ENCODE measurements around the gene OTULIN.

Gene OTULIN

DNA sequence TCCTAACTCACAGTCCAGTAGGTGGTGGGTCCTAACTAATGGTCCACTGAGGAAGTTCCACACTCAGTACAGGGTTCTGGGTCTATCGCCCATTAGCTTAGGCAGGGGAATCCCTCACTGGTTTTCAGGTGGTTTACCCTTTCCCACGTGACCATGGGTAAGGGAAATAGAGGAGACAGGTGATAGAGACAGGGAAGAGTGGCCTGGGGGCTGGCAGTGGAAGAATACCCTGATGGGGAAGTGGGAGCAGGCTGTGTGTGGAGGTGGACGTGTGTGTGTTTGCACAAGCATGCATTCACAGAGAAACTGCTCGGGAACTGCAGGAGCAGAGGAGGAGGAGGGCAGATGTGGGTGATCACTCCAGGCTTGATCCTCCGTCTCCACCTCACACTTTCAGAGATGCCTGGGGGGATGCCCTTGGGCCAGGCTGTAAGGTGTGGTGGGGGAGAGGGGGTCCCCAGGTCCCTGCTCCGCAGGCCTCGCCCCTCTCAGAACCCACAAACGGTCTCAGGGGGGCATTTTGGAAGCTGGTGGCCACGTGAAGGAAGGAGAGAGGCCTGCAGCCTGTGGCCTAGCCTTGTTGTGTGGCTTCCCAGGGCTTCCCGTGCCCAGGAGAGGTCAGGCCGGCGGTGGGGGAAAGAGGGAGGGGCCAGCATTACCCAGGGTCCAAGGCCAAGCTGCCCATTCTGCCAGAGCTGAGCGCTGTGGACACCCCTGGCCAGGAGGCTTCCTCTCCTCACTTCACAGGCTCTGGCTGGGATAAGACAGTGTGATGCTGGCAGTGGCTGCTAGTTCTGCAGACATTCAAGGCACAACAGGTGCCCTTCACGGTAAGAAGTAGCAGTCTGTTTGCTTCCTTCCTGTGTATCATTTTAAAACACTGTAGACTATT, 80.0 kb downstream of the OTULIN start:
- DNase-seq: no peak

DNA sequence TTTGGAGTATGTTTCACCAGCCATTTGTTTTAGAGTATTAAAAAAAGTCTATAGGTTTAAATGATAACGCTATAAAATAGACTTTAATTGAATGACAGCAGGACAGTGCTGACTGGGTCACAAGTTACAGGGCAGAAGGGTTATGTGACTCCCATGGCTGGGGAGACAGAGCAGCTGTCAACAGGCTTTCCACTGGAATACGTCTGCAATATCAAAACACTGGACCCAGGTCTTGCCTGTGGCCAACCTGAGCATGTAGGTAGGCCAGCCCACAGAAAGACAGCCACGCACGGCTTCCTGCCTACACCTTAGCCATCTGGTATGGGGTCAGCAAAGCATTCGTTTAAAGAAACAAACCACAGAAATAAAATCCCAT, 80.7 kb downstream of the OTULIN start:
- no peak for DNase-seq

DNA sequence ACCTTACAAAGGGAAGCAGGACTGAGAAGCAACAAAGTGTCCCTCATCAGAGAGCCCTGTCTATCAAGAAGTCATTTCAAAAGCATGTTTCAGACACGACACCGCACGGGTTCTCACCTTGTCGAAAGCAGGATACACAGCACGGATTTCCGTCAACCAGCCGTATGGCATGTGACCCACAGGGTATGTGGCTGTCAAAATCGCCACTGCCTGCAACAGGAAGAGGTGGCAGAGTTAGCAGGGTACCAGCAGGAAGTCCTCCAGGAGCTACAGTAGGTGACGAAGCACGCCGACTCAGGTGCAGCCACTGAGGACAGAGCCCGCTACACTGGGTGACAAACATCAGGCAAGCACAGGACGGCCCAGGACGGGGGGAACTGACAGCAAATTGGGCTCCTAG, 81.2 kb downstream of the OTULIN start:
- no peak for DNase-seq

DNA sequence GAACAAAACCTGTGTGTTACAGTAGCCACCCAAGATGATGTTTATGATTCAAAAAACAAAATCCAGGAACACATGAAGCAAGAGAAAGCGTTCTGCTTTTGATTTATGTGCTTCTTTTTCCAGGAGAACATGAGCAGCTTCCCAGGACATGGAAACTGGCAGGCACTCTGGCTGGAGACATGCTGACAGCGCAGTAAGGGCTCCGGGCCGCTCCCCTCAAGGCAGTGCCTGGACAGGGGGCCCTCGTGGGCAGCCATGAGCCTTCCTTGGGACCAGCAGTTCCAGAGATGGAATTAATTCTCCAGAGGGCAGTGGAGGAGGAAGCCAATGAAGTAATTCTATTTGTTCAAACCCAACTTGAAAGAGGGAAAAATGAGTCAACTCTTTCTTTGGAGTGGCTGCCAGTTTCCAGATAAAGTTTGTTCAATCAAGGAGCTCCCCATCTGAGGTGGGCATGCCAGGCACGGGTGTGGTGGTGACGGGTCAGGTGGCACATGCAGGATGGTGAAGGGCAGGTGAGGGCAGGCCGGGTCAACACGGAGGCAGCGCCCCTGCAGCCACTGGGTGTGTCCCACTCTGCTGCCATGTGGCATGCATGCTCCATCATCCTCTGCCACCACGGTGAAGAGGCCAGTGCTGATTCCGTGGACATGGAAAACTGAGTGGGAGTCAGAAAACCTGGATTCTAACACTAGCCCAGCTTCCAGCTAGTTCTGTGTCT, 83.8 kb downstream of the OTULIN start:
- no peak for DNase-seq
